H9 (cell line): ENCODE results near the gene AACS. TPM values are rescaled to one million over a fixed set of nuclear protein-coding genes. Genes with fewer than 3 reads are reported as not detected.

Source experiments
- DNase-seq: peaks from one replicate; pipeline ENCODE4 v3.0.0-alpha.2; 2017
- H2AFZ ChIP-seq: one replicate; pipeline ENCODE4 v1.6.1; 2013; ENCODE audit warnings: mild to moderate bottlenecking, low read length, control low read depth, moderate library complexity
- H2AK5ac ChIP-seq: 2 replicates; pipeline ENCODE4 v1.6.1; 2013; ENCODE audit warnings: low read length, control low read depth, mixed read lengths; ENCODE audit not compliant: insufficient read length
- H2BK120ac ChIP-seq: one replicate; pipeline ENCODE4 v1.6.1; 2013; ENCODE audit warnings: low read depth, mild to moderate bottlenecking, low read length, control low read depth, inconsistent platforms; ENCODE audit not compliant: poor library complexity, severe bottlenecking
- H2BK12ac ChIP-seq: 2 replicates; pipeline ENCODE4 v1.6.1; 2013; ENCODE audit warnings: low read length, control low read depth, mixed read lengths, low read depth; ENCODE audit not compliant: insufficient read length
- H2BK15ac ChIP-seq: 2 replicates; pipeline ENCODE4 v1.6.1; 2013; ENCODE audit warnings: low read depth, low read length, control low read depth
- H2BK20ac ChIP-seq: one replicate; pipeline ENCODE4 v1.6.1; 2013; ENCODE audit warnings: low read depth, mild to moderate bottlenecking, low read length, control low read depth, inconsistent platforms; ENCODE audit not compliant: poor library complexity, severe bottlenecking
- H2BK5ac ChIP-seq: 2 replicates; pipeline ENCODE4 v1.6.1; 2013; ENCODE audit warnings: low read length, control low read depth, mixed read lengths; ENCODE audit not compliant: insufficient read length
- H3K14ac ChIP-seq: 2 replicates; pipeline ENCODE4 v1.6.1; 2013; ENCODE audit warnings: low read length, control low read depth; ENCODE audit not compliant: insufficient read depth
- H3K18ac ChIP-seq: 2 replicates; pipeline ENCODE4 v1.6.1; 2013; ENCODE audit warnings: low read depth, mild to moderate bottlenecking, mixed read lengths, low read length, control low read depth; ENCODE audit not compliant: insufficient read length
- H3K23ac ChIP-seq: 2 replicates; pipeline ENCODE4 v1.6.1; 2013; ENCODE audit warnings: low read length, control low read depth, mixed read lengths, low read depth; ENCODE audit not compliant: insufficient read length
- H3K23me2 ChIP-seq: 2 replicates; pipeline ENCODE4 v1.6.1; 2013; ENCODE audit warnings: low read depth, mild to moderate bottlenecking, mixed read lengths, low read length, control low read depth; ENCODE audit not compliant: insufficient read length, poor library complexity, severe bottlenecking
- H3K27ac ChIP-seq: 2 replicates; pipeline ENCODE4 v1.5.1; 2013; ENCODE audit warnings: low read length, control low read depth, mixed read lengths, low read depth; ENCODE audit not compliant: insufficient read length
- H3K27me3 ChIP-seq: 2 replicates; pipeline ENCODE4 v1.6.1; 2013; ENCODE audit warnings: low read length, control low read depth, inconsistent platforms; ENCODE audit not compliant: insufficient read depth
- H3K4ac ChIP-seq: 2 replicates; pipeline ENCODE4 v1.6.1; 2013; ENCODE audit warnings: low read depth, mild to moderate bottlenecking, control low read depth, inconsistent platforms, low read length, moderate library complexity
- H3K4me1 ChIP-seq: 2 replicates; pipeline ENCODE4 v1.6.1; 2013; ENCODE audit warnings: low read length, control low read depth, inconsistent platforms; ENCODE audit not compliant: insufficient read depth
- H3K4me2 ChIP-seq: 2 replicates; pipeline ENCODE4 v1.6.1; 2013; ENCODE audit warnings: low read length, control low read depth, mixed read lengths; ENCODE audit not compliant: insufficient read length, insufficient read depth
- H3K56ac ChIP-seq: 2 replicates; pipeline ENCODE4 v1.6.1; 2013; ENCODE audit warnings: low read depth, mild to moderate bottlenecking, mixed read lengths, low read length, control low read depth; ENCODE audit not compliant: insufficient read length
- H3K79me1 ChIP-seq: 2 replicates; pipeline ENCODE4 v1.6.1; 2013; ENCODE audit warnings: low read depth, mild to moderate bottlenecking, moderate library complexity, low read length, control low read depth, inconsistent platforms; ENCODE audit not compliant: insufficient read depth, poor library complexity, severe bottlenecking
- H3K79me2 ChIP-seq: 2 replicates; pipeline ENCODE4 v1.6.1; 2013; ENCODE audit warnings: low read length, control low read depth, inconsistent platforms; ENCODE audit not compliant: insufficient read depth
- H3K9ac ChIP-seq: 2 replicates; pipeline ENCODE4 v1.6.1; 2013; ENCODE audit warnings: low read length, control low read depth, mixed read lengths; ENCODE audit not compliant: insufficient read length; ENCODE audit errors: extremely low read depth
- H3K9me3 ChIP-seq: one replicate; pipeline ENCODE4 v1.6.1; 2013; ENCODE audit warnings: low read depth, low read length, inconsistent platforms; ENCODE audit not compliant: control insufficient read depth
- H3T11ph ChIP-seq: one replicate; pipeline ENCODE4 v1.6.1; 2013; ENCODE audit warnings: mild to moderate bottlenecking, low read length, control low read depth, inconsistent platforms
- H4K20me1 ChIP-seq: one replicate; pipeline ENCODE4 v1.6.1; 2013; ENCODE audit not compliant: control insufficient read depth, insufficient read length, insufficient read depth
- H4K5ac ChIP-seq: 2 replicates; pipeline ENCODE4 v1.6.1; 2013; ENCODE audit warnings: low read depth, mild to moderate bottlenecking, mixed read lengths, low read length, control low read depth; ENCODE audit not compliant: insufficient read length
- H4K8ac ChIP-seq: replicated peaks from 2 replicates; pipeline ENCODE4 v1.6.1; 2013; ENCODE audit warnings: low read length, control low read depth, mixed read lengths, low read depth; ENCODE audit not compliant: insufficient read length
- H4K91ac ChIP-seq: 2 replicates; pipeline ENCODE4 v1.6.1; 2013; ENCODE audit warnings: low read depth, mild to moderate bottlenecking, moderate library complexity, mixed read lengths, low read length, control low read depth; ENCODE audit not compliant: insufficient read length
- H3K27ac Mint-ChIP-seq, 3 experiments: 2 replicates in 2 of 3; 3 replicates in 1 of 3; pipeline ENCODE4 v1.8.0; 2020 to 2021; ENCODE audit warnings: mixed read lengths in 3 of 3, mild to moderate bottlenecking in 1 of 3, moderate library complexity in 1 of 3
- H3K27me3 Mint-ChIP-seq: 2 replicates; pipeline ENCODE4 v1.8.0; 2021; ENCODE audit warnings: low read depth, mild to moderate bottlenecking, moderate library complexity, mixed read lengths
- H3K36me3 Mint-ChIP-seq, 3 experiments: 2 replicates in 2 of 3; 3 replicates in 1 of 3; pipeline ENCODE4 v1.8.0; 2020 to 2021; ENCODE audit warnings: low read depth in 3 of 3, mixed read lengths in 3 of 3; ENCODE audit not compliant: insufficient read depth in 1 of 3
- H3K4me1 Mint-ChIP-seq, 2 experiments: 2 replicates each; pipeline ENCODE4 v1.8.0; 2020; ENCODE audit warnings: mixed read lengths in 2 of 2
- H3K4me3 Mint-ChIP-seq, 2 experiments: 2 replicates in 1 of 2; 3 replicates in 1 of 2; pipeline ENCODE4 v1.8.0; 2020 to 2021; ENCODE audit warnings: mild to moderate bottlenecking in 2 of 2, mixed read lengths in 2 of 2, moderate library complexity in 1 of 2
- H3K9me3 Mint-ChIP-seq, 2 experiments: 2 replicates in 1 of 2; 3 replicates in 1 of 2; pipeline ENCODE4 v1.8.0; 2020; ENCODE audit warnings: mild to moderate bottlenecking in 2 of 2, mixed read lengths in 2 of 2, moderate library complexity in 1 of 2
- CTCF ChIP-seq: fragments of 200-600 bp; sonication (generic); conservative IDR thresholded peaks from 3 replicates; pipeline ENCODE4 v1.8.0; 2021; ENCODE audit warnings: antibody characterized with exemption, mild to moderate bottlenecking
- WGBS: extraction: QIAGEN DNeasy Blood & Tissue Kit; methylation state at CpG from one replicate; pipeline ENCODE4 v1.1.7; 2013; ENCODE audit warnings: missing lambda C conversion rate, low lambda C conversion rate, mixed read lengths; ENCODE audit not compliant: insufficient read length; ENCODE audit errors: extremely low coverage; 5-methylcytosine and 5-hydroxymethylcytosine counted together
- total RNA-seq: library from RNA; stranded (reverse); gene quantifications from 2 replicates; pipeline ENCODE4 v1.2.1, GENCODE V29; 2021

The AACS gene
- total RNA-seq, 1 experiment from 2014 or later, result 35.0 TPM

- H2BK20ac ChIP-seq, result no peak overlapping the region
- no peak for DNase-seq
- H3K4me2 ChIP-seq, result no peak overlapping the region
- H3K14ac ChIP-seq, result no peak overlapping the region
- no peak for TF ChIP-seq CTCF
- Mint-ChIP-seq H3K27me3 (peaks cover 11% of the 10 kb centered on the region), H3K36me3 (peaks cover 0 to 2% (median 0%) of the 10 kb centered on the region in 3 experiments; a peak in 1 of 7 replicates), H3K4me1 (peaks cover 0 to 5% of the 10 kb centered on the region in 2 experiments; a peak in 2 of 4 replicates), H3K9me3 (peaks cover 0 to 3% of the 10 kb centered on the region in 2 experiments; a peak in 4 of 5 replicates), H3K27ac (no peak overlapping the region), H3K4me3 (no peak overlapping the region)
- no peaks in the 10 kb centered on the region for H3K79me2 ChIP-seq
- H3K27ac ChIP-seq, result no peak overlapping the region
- H2BK15ac ChIP-seq, result no peak overlapping the region
- no peak overlapping the region for H4K91ac ChIP-seq
- H4K8ac ChIP-seq, result no peak overlapping the region
- H2AFZ ChIP-seq, result no peak overlapping the region
- H2AK5ac ChIP-seq, result no peak overlapping the region
- H3K9ac ChIP-seq, result no peak overlapping the region
- H3K18ac ChIP-seq, result no peak overlapping the region
- no CpG with 5 or more reads among the region's 6 CpGs for WGBS
- no peak overlapping the region for H3K4ac ChIP-seq
- H2BK5ac ChIP-seq, result no peak overlapping the region
- H2BK12ac ChIP-seq, result no peak overlapping the region
- H3K23me2 ChIP-seq, result no peaks in the 10 kb centered on the region
- no peaks in the 10 kb centered on the region for H4K20me1 ChIP-seq
- no peaks in the 10 kb centered on the region for H3K9me3 ChIP-seq
- no peak overlapping the region for H3K23ac ChIP-seq
- H2BK120ac ChIP-seq, result no peak overlapping the region
- no peaks in the 10 kb centered on the region for H3K4me1 ChIP-seq
- no peaks in the 10 kb centered on the region for H3K27me3 ChIP-seq
- no peak overlapping the region for H4K5ac ChIP-seq
- H3T11ph ChIP-seq, result no peak overlapping the region
- H3K56ac ChIP-seq, result no peak overlapping the region
- H3K79me1 ChIP-seq, result no peaks in the 10 kb centered on the region
Measured at GRCh38 chr12:125155366-125155765, 90.1 kb downstream of the AACS start.
